Lower leg skin (tissue), 4 donors: ENCODE results near the gene ATP13A5. TPM values are rescaled to one million over a fixed set of nuclear protein-coding genes. Genes with fewer than 3 reads are reported as not detected.

Experiments used
- DNase-seq, 2 donors: peaks; one replicate each; pipeline ENCODE4 v3.0.0-alpha.2; 2019; ENCODE audit warnings: low spot score in 2 of 2
- H3K4me3 ChIP-seq: fragments of 200-600 bp; sonication (generic); 2 replicates; pipeline ENCODE4 v1.5.1; 2017; ENCODE audit warnings: mild to moderate bottlenecking, low read depth; ENCODE audit not compliant: poor library complexity, severe bottlenecking
- CTCF ChIP-seq, 3 donors: fragments of 450-650 bp; IDR thresholded peaks; one replicate each; pipeline ENCODE4 v1.5.1; 2016; ENCODE audit warnings: antibody characterized with exemption in 3 of 3, mild to moderate bottlenecking in 3 of 3, moderate library complexity in 2 of 3
- POLR2A ChIP-seq, 2 donors: fragments of 450-650 bp; IDR thresholded peaks; one replicate each; pipeline ENCODE4 v1.6.1; 2016 to 2017; ENCODE audit warnings: antibody characterized with exemption in 2 of 2, mild to moderate bottlenecking in 1 of 2, moderate library complexity in 1 of 2
- WGBS, 2 donors: methylation state at CpG; one replicate each; pipeline ENCODE4 v1.1.5; 2018; 5-methylcytosine and 5-hydroxymethylcytosine counted together
- intact Hi-C: fragments of 100-400 bp; cut with DNase I; formaldehyde crosslinking; loops from one replicate; pipeline ENCODE4 v1.15.0; 2023; ENCODE audit warnings: low total_unique reads
- total RNA-seq, 4 donors: library from RNA; depleted of rRNA; stranded (reverse); fragments of >200 nt; gene quantifications; one replicate each; pipeline ENCODE4 v1.1.0, GENCODE V29; 2016

ATP13A5 gene
- total RNA-seq, 4 donors from 2014 or later, result 4.4 to 9.7 (median 5.2) TPM

DNA sequence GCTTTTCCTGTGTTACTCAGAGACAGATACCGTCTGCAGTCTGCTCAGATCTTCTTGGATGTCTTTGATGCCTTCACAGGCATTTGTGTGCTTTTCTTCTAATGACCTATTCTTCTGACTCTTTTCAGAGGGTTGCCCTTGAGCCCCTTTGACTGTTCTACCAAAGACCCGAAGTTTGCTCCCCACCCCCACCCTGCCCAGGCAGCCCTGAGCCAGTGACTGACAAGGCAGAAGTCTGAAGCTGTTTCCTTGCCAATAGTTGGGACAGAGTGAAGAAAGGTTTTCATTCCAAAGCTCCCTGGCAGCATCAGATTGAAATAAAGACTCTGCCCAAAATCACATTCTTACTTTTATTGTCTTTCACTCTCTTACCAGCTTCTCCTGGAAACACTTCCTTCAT lies 9.0 kb upstream of the ATP13A5 start:
- DNase-seq, result no peak
- H3K4me3 ChIP-seq, result no peak overlapping the region
- TF ChIP-seq CTCF (IDR thresholded peaks at IDR 0.05) (no peak), POLR2A (IDR thresholded peaks at IDR 0.05) (no peak)
- 42 to 47% methylated on average over 2 of the region's 2 CpGs for WGBS, 2 donors
- intact Hi-C loops, result no loop called here

DNA sequence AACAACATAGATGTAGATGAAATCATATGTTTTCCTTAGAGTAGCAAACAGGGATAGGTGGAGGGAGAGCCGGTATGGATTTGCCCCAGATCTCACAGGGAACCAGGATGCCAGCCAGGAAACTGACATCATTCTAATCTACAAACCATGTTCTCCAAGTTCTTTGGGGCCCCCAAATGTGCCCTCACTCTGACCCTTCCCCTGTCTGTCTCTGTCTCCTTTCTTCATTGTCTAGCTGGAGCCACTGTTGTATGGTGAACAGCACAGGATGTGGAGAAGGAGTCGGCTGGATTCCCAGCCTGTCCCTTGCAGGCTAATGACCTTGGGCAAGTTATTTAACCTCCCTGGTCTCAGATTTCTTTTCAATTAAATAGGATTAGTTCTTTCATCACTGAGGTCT lies 962 bp downstream of the ATP13A5 start:
- intact Hi-C loops, result no loop called here
- TF ChIP-seq CTCF (IDR thresholded peaks at IDR 0.05) (no peak), POLR2A (IDR thresholded peaks at IDR 0.05) (no peak)
- no peak for DNase-seq
- H3K4me3 ChIP-seq, result no peak overlapping the region
- WGBS, 2 donors, result 34 to 36% methylated on average over 2 of the region's 2 CpGs

DNA sequence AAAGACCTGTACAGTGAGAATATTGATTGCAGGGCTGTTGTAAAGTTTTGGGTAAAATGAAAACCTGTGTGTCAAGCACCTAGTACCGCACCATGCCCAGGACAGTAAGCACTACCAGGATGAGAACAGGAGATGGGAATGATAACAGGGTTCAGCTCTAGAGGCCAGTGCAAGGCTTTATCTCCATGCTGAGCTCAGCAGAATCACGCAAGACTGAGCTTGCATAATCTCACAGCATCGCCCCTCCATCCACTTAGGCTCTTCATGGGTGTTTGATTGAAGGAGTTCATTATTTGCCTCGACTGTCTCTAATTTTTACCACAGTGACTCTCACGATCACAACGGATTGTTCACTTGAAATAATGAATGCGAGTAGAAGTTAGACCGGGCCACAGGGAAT lies 2.9 kb downstream of the ATP13A5 start:
- no peak for TF ChIP-seq CTCF (IDR thresholded peaks at IDR 0.05)
- TF ChIP-seq POLR2A (IDR thresholded peaks at IDR 0.05), result no peak
- no peak overlapping the region for H3K4me3 ChIP-seq
- WGBS, 2 donors, result 85 to 88% methylated on average over 8 of the region's 8 CpGs
- intact Hi-C loops, result no loop called here
- DNase-seq, result no peak

GRCh38 chr3:193372783-193373182 lies 5.8 kb downstream of the ATP13A5 start:
- no peak for TF ChIP-seq POLR2A (IDR thresholded peaks at IDR 0.05)
- TF ChIP-seq CTCF (IDR thresholded peaks at IDR 0.05), result no peak
- intact Hi-C loops, result no loop called here
- no peak for DNase-seq
- no peak overlapping the region for H3K4me3 ChIP-seq

- no peak overlapping the region for H3K4me3 ChIP-seq
- intact Hi-C loops, result no loop called here
- no peak for TF ChIP-seq POLR2A (IDR thresholded peaks at IDR 0.05)
- TF ChIP-seq CTCF (IDR thresholded peaks at IDR 0.05), result no peak
- no peak for DNase-seq
- WGBS, 2 donors, result 59 to 64% methylated on average over 1 of the region's 1 CpG
Observed at GRCh38 chr3:193367868-193368267, 10.7 kb downstream of the ATP13A5 start.

DNA sequence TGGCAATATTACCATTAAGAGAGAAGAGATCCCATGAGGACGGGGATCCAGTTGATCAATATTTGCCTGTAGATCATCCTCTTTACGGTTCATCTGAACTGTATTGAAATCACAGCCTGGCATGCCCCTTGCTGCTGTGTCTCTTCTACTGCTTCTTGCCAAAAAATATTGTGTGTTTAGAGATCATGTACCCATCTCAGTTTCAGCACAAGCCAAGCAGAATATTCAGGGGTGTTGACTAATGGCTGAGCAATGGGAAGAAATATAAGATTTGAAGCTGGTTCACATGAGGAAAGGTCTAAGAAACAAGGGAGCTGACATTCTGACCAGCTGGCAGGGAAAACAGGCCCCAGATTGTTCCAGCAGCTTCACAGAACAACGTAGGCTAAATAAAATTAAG lies 21.3 kb downstream of the ATP13A5 start:
- intact Hi-C loops, result no loop called here
- 81 to 85% methylated on average over 3 of the region's 3 CpGs for WGBS, 2 donors
- H3K4me3 ChIP-seq, result no peak overlapping the region
- no peak for TF ChIP-seq POLR2A (IDR thresholded peaks at IDR 0.05)
- TF ChIP-seq CTCF (IDR thresholded peaks at IDR 0.05), result no peak
- no peak for DNase-seq
